Stimulated activated CD8-positive, alpha-beta memory T cell treated with anti-CD3 and anti-CD28 coated beads, Interleukin-7, amount 100 ng/mL, for 4 hours (primary cell): ENCODE results near the gene DNLZ.
"Not testable (repeated sequence)": the region's sequence is repeated elsewhere in the genome, so short reads cannot be mapped to it uniquely, and the experiment has no call there.

Experiments
- DNase-seq, 2 donors: peaks; one replicate each; pipeline ENCODE4 v3.0.0-alpha.2; 2020; ENCODE audit warnings: low read depth in 2 of 2

Gene DNLZ

GRCh38 chr9:136359774-136360718 is 3.5 kb downstream of the DNLZ start:
- no peak for DNase-seq

DNA sequence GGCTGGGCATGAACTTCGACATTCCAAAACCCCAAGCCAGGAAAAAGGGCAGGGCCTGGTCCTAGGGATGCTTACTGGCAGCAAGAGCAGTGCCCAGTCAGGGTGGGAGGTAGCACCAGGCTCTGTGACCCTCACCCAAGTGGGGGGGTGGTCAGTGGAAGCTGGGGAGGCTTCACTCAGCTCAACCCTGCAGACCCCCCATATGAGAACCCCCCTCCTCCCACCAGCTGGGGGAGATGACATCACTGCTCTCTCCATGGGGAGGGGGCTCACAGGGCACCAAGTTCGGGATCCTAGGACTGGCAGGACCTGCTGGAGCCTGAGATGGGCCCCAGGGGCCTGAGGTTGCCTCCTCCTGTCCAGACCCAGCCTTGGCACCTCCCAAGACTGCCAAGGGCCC is 4.7 kb downstream of the DNLZ start:
- no peak for DNase-seq

DNA sequence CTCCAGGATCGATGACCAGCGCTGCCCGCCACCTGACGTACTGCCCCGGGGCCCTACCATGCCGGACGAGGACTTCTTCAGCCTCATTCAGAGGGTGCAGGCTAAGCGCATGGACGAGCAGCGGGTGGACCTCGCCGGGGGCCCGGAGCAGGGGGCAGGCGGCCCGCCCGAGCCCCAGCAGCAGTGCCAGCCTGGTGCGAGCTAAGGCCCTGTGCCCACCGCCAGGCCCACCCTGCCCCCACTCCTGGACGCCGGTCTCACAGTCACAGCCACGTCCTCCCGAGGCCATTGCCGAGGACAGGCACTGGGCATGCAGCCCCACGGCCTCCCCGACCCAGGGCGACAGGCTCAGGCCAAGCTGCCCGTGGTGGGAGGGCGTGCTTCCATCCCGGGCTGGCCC is 5.5 kb downstream of the DNLZ start:
- no peak for DNase-seq

DNA sequence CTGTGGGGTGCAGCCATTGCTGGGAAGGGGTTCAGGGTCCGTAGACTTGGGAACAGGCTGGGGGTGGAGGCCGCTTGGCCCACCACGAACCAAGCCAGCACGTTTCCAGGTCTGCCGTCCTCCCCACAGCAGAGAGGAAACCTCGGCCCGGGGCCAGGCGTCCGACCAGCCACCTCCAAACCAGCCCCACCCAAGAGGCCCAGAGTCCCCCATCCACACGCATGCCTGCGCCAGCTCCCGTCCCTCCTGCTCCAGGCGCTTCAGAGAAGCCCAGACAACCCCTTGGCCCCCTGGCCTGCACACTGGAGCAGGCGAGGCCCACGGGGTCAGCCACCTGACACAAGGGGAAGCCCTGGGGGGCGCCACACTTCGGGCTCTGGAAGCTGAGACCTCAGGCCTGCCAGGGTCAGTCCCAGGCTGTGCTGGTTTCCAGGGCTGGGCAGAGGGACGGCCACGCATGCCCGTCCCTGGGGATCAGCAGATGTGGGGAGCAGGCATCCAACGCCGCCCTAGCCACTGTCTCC is 6.3 kb downstream of the DNLZ start:
- no peak for DNase-seq

- DNase-seq: no peak
These were observed 7.7 kb downstream of the DNLZ start for GRCh38 chr9:136355616-136356557.

DNA sequence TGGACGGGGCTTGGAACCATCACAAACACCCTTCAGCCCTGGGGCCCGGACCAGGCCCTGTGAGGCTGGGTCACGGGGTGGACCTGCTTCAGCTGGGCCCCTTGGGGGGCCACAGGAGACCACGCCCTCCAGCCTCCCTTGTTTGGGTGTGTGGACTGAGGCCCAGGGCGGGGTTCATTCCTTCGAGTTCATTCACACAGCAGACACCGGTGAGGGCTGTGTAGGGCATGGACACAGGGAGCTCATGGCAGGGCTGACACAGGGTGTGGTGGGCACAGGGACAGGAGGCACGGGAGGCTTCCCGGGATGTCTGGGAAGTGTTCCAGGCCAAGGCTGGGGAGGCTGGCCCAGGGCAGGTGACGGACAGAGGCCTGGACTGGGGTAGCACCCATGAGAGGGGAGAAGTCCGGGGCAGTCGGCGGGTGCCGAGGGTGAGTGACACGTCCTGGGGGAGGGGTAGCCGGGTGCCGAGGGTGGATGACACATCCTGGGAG is 8.9 kb downstream of the DNLZ start:
- no peak for DNase-seq

GRCh38 chr9:136353757-136354488 is 9.6 kb downstream of the DNLZ start:
- DNase-seq: no peak

DNA sequence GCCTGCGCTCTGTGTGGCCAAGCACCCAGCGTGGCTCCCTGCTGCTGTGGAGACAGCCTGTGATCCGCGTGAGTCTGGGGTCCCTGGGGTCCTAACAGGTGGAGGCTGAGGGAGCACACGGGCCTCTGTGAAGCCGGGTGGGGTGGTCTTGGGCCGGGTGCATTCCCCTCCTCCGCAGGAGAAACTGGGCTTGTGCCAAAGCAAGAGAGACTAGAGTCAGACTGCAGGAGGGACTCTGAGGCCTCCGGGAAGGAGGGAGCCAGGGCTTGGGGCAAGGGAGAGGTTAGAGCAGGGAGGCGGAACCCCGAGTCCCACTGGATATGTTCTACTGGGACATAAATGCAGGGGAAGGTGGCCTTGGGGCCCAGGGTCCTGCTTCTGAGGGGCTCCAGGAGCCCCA is 10.5 kb downstream of the DNLZ start:
- DNase-seq: no peak

- peak in 1 of 2 donors; percentile 16 for DNase-seq
These were observed 10.9 kb downstream of the DNLZ start for GRCh38 chr9:136352682-136353081.

DNA sequence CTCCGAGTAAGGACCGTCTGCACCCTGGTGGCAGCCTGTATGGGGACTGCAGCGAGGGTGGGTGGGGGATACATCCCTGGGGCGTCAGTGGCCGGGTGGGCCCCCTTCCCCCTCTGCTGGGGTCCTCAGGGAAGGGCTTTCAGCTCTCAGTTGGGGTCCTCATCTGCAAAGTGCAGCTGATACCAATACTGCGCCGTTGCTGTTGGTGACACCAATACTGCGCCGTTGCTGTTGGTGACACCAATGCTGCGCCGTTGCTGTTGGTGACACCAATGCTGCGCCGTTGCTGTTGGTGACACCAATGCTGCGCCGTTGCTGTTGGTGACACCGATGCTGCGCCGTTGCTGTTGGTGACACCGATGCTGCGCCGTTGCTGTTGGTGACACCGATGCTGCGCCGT is 11.7 kb downstream of the DNLZ start:
- DNase-seq: not testable (repeated sequence)

- DNase-seq: no peak
These were observed 12.2 kb downstream of the DNLZ start for GRCh38 chr9:136351252-136351800.

GRCh38 chr9:136349546-136349945 is 14.0 kb downstream of the DNLZ start:
- DNase-seq: no peak

DNA sequence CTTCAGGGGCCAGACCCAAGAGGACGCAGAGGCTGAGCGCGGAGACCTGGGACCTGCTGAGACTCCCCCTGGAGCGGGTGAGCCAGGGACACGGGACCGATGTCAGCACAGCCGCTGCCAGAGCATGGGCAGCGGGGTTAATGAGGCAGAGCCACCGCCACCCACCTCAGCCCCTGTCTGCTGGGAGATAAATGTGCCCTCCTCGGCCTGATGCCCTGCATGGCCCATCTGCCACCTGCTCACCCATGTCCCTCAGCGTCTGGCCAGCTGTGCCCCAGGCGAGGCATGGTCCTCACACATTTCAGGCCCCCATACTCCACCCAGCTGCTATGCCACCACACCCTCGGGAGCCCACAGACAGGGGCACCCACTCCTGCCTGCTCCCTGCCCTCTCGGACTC is 14.9 kb downstream of the DNLZ start:
- no peak for DNase-seq

DNA sequence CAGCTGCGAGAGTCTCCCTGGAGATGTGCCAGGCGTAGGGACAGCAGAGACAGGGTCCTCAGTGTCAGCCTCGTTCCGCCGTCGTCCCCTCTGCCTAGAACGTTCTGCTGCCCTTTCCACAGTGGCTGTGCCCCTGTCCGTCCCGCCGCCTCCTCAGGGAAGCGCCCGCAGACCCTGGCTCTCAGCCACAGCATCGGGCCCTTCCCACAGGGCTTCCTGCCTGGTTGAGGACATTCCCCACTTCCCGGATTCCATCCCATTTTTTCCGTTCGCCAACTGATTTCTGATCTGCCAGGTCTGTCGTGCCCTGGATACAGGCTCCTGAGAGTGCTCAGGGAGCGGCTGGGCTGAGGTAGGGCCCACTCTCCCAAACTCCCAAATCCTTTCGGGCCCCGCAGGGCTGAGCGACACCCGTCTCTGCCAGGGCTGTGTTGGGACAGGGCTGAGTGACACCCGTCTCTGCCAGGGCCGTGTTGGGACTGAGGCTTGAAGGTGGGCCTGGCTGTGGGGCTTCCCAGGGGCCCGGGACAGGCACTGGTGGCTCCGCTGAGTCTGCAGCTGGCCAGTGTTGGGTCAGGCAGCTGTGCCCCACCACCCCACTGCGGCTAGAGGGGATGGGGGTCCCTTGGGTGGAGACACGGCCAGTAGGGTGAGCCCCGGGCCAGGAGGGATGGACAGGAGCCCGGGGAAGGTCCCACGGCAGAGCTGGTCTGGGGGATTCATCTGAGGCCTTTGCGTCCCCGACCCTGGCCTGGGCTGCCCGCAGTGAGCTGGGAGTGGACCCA is 15.9 kb downstream of the DNLZ start:
- no peak for DNase-seq

GRCh38 chr9:136346927-136347465 is 16.5 kb downstream of the DNLZ start:
- DNase-seq: no peak

- no peak for DNase-seq
These were observed 17.4 kb downstream of the DNLZ start for GRCh38 chr9:136346157-136346481.

DNA sequence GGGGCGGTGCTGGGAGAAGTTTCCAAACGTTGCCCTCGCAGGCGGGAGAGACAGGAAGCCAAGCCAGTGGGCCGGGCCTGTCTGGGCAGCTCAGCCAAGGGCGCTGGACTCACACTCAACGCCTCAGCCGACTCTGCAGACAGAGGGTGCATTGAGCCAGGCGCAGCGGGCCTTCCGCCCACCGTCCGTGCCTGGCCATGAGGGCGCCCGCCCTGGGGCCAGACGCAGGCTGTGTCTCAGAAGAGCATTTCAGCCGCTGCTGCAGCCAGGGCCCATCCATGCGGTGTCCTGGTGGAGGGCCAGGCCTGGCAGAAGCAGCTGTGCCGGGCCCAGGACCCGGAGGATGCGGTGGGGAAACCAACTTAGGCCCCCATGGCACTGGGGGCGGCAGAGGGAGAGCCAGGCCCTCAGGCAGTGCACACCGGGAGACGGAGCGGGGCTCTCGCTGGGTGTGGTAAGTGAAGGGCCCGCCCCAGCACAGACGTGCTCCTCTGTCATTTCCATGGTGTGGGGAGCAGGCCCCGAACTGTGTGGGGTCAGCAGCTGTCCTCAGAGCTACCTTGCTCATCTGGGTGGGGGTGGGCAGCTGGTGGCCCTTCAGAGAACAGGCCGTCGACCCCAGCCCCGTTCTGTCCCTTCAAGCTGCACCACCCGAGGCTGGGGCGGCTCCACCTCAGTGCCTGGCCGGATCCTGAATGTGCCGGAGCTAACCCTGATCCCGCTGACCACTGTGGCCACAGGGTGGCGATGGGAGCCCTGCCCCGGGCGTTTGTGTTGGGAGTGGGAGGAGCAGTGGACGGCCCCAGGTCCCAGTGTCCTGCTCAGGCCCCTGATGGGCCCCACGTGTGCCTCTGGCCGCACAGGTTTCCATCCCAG is 18.0 kb downstream of the DNLZ start:
- DNase-seq: no peak

DNA sequence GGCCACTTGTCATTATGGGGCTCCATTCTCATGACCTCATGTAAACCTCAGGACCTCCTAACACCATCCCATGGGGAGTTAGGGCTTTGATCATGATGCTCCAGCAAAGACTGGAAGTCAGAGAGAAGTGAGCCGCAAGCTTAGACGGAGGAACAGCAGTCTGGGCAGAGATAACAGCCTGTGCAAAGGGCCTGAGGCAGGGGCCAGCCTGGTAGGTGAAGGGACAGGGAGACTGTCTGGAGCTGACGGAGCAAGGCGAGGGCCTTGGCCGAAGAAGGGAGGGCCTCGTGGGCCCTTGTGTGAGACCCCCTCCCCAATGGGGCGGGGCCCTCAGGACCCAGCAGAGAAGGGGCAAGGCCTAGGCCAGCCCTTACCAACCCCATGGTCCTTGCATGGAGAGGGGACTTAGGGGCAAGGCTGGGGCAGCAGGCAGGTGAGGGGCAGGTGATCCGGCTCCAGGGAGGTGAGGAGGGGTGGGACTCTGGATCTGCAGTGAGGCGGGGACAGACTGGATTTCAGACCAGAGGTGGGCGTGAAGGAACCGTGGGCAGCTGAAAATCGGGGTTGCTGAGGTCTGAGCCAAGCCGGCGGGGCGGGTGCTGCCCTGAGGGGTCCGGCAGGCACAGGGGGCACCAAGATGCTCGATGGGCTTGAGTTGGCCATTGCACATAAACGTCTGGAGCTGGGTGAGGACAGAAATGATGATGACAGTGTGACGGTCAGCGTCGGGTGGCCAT is 18.8 kb downstream of the DNLZ start:
- DNase-seq: no peak

DNA sequence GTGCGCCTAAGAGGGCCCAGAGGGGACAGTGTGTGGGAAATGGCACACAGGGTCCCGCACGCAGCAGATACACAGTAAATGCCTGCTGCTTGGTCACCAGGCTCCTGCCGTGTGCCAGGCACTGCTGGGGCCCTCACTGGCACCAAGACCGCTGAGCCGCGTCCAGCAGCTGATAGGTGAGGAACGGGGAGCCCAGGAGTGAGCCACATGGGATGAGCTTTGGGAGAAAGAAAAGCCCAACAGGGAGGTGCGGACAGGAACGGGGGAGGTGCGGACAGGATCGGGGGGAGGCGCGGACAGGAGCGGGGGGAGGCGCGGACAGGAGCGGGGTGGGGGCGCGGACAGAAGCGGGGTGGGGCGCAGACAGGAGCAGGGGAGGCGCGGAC is 19.7 kb downstream of the DNLZ start:
- no peak for DNase-seq
